SJCRH30 (cell line): ENCODE measurements around the gene MRGPRE. TPM values are rescaled to one million over a fixed set of nuclear protein-coding genes. Genes with fewer than 3 reads are reported as not detected.
A peak's percentile ranks its signal among the peaks of the same experiment; 100 is the strongest.

Experiments
- DNase-seq, 2 experiments: peaks; one replicate each; pipeline ENCODE4 v3.0.0-alpha.2; 2015 to 2020
- H3K27ac ChIP-seq: fragments of 250-450 bp; sonication (Bioruptor Pico); 2 replicates; pipeline ENCODE4 v1.5.1; 2020; ENCODE audit warnings: mild to moderate bottlenecking, moderate library complexity
- H3K27me3 ChIP-seq: fragments of 250-450 bp; sonication (Bioruptor Pico); 2 replicates; pipeline ENCODE4 v1.5.1; 2020; ENCODE audit warnings: mild to moderate bottlenecking, moderate library complexity
- H3K36me3 ChIP-seq: fragments of 250-450 bp; sonication (Bioruptor Pico); 2 replicates; pipeline ENCODE4 v1.5.1; 2020; ENCODE audit warnings: mild to moderate bottlenecking, moderate library complexity
- H3K4me1 ChIP-seq: fragments of 250-450 bp; sonication (Bioruptor Pico); 2 replicates; pipeline ENCODE4 v1.5.1; 2020; ENCODE audit warnings: mild to moderate bottlenecking, moderate library complexity
- H3K4me3 ChIP-seq: fragments of 250-450 bp; sonication (Bioruptor Pico); 2 replicates; pipeline ENCODE4 v1.5.1; 2020; ENCODE audit warnings: mild to moderate bottlenecking, moderate library complexity
- H3K9me3 ChIP-seq: fragments of 250-450 bp; sonication (Bioruptor Pico); replicated peaks from 2 replicates; pipeline ENCODE4 v1.5.1; 2020; ENCODE audit warnings: mild to moderate bottlenecking, moderate library complexity
- total RNA-seq: library from RNA; depleted of rRNA; stranded (reverse); fragments of >200 nt; shearing (Covaris generic); gene quantifications from 2 replicates; pipeline ENCODE4 v1.2.3, GENCODE V29; 2014

The MRGPRE gene
- total RNA-seq, 1 experiment from 2014 or later: not detected

GRCh38 chr11:3207526-3208189 lies 24.6 kb downstream of the MRGPRE start:
- Histone ChIP-seq H3K4me3 (no peak overlapping the region), H3K27ac (no peak overlapping the region), H3K27me3 (peaks cover 6% of the 10 kb centered on the region; the same call in 1 of the 2 replicates), H3K9me3 (no peaks in the 10 kb centered on the region), H3K4me1 (no peaks in the 10 kb centered on the region), H3K36me3 (no peaks in the 10 kb centered on the region)
- DNase-seq: no peak

GRCh38 chr11:3206922-3207204 lies 25.4 kb downstream of the MRGPRE start:
- H3K4me3 ChIP-seq: no peak overlapping the region
- no peak overlapping the region for H3K27ac ChIP-seq
- peaks cover 6% of the 10 kb centered on the region; the same call in 1 of the 2 replicates for H3K27me3 ChIP-seq
- H3K9me3 ChIP-seq: no peaks in the 10 kb centered on the region
- H3K36me3 ChIP-seq: no peaks in the 10 kb centered on the region
- DNase-seq: no peak
- H3K4me1 ChIP-seq: no peaks in the 10 kb centered on the region

GRCh38 chr11:3206156-3206921 lies 25.9 kb downstream of the MRGPRE start:
- Histone ChIP-seq H3K36me3 (no peaks in the 10 kb centered on the region), H3K27ac (no peak overlapping the region), H3K9me3 (no peaks in the 10 kb centered on the region), H3K4me1 (no peaks in the 10 kb centered on the region), H3K27me3 (peaks cover 6% of the 10 kb centered on the region; the same call in 1 of the 2 replicates), H3K4me3 (no peak overlapping the region)
- DNase-seq: no peak

- DNase-seq: no peak
- H3K4me3 ChIP-seq: no peak overlapping the region
- no peaks in the 10 kb centered on the region for H3K9me3 ChIP-seq
- no peaks in the 10 kb centered on the region for H3K36me3 ChIP-seq
- H3K27ac ChIP-seq: no peak overlapping the region
- peaks cover 6% of the 10 kb centered on the region; the same call in 1 of the 2 replicates for H3K27me3 ChIP-seq
- H3K4me1 ChIP-seq: no peaks in the 10 kb centered on the region
Observed at GRCh38 chr11:3205261-3206155, 26.7 kb downstream of the MRGPRE start.

DNA sequence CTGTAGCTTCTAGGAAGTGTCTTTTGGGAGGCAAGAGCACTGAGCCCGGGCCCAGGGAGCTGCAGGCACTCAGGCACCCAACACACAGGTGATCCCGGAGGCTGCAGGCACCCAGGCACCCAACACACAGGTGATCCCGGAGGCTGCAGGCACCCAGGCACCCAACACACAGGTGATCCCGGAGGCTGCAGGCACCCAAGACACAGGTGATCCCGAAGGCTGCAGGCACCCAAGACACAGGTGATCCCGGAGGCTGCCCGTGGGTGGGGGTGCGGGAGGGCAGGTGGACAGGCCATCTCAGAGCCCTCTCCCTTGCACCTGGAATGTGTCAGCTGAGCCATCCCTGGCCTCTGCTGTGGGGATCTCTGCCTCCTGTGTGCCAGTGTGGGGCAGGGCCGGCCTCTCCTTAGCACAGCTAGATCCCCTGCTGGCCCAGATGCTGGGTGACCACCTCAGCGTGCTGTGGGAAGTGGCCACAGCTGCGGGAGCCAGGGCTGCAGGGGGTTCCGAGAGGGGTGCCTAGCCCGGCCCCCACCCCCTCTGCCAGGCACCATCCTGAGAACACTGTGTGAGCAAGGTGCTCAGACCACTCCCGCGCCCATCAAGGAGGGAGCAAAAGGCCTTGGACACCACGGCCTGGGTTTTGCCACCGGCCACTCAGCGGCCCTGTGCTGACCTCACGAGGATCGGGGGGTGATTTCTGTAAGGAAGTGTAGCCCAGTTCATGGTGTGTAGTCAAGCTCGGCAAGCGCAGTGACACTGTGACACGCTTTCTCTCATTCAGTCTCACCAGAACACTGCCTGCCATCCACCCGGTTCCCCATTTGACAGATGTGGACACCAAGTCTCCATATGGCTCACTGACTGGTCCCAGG lies 27.8 kb downstream of the MRGPRE start:
- DNase-seq: no peak
- Histone ChIP-seq H3K27me3 (peaks cover 13% of the 10 kb centered on the region), H3K4me3 (no peak overlapping the region), H3K4me1 (no peaks in the 10 kb centered on the region), H3K9me3 (no peaks in the 10 kb centered on the region), H3K36me3 (no peaks in the 10 kb centered on the region), H3K27ac (no peak overlapping the region)

- H3K36me3 ChIP-seq: no peaks in the 10 kb centered on the region
- H3K27ac ChIP-seq: no peak overlapping the region
- H3K4me3 ChIP-seq: no peak overlapping the region
- no peaks in the 10 kb centered on the region for H3K9me3 ChIP-seq
- DNase-seq: no peak
- no peaks in the 10 kb centered on the region for H3K4me1 ChIP-seq
- H3K27me3 ChIP-seq: peaks cover 13% of the 10 kb centered on the region
Observed at GRCh38 chr11:3203221-3204043, 28.8 kb downstream of the MRGPRE start.

DNA sequence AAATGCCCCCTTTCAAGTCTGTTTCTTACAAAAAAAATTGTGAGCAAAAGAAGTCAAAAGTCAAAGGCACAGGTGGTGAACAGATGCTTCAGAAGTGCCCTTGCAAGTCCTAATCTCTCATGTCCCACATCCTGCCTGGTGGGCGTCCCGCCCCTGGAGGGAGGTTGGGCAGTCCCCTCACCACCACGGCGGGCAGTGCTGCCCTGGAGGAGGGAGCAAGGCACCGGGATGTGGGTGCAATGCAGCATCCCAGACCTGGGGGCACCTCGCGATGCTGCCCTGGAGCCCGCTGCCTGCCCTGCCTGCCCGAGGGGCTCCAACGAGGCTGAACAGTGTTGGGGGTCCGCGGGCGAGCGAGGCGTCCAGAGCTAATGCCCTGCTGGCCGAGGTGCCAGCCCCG lies 29.5 kb downstream of the MRGPRE start:
- Histone ChIP-seq H3K27me3 (peaks cover 13% of the 10 kb centered on the region), H3K27ac (no peak overlapping the region), H3K4me1 (no peaks in the 10 kb centered on the region), H3K36me3 (no peaks in the 10 kb centered on the region), H3K4me3 (no peak overlapping the region), H3K9me3 (no peaks in the 10 kb centered on the region)
- peak in 1 of 2 experiments; percentile 28 for DNase-seq

DNA sequence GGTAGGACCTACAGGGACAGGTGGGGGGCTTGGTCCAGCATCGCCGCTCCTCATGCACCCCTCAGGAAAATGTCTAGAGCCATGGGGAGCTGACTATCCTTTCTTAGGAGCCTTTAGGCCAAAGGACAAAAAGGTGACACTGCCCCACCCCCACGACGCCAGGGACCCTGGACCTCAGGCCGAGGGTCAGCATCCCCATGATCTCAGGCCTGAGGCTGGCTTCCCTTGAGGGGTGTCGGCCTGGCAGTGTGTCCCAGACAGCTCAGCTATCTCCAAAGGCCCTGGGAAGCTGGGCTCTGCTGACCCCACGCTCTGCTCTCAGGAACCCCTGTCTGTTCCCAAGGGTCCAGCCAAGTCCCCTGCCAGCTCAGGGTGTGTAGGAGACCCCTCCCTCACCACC lies 29.9 kb downstream of the MRGPRE start:
- DNase-seq: no peak
- Histone ChIP-seq H3K36me3 (no peaks in the 10 kb centered on the region), H3K9me3 (no peaks in the 10 kb centered on the region), H3K4me1 (no peaks in the 10 kb centered on the region), H3K27me3 (peaks cover 13% of the 10 kb centered on the region), H3K4me3 (no peak overlapping the region), H3K27ac (no peak overlapping the region)

GRCh38 chr11:3201677-3202181 lies 30.5 kb downstream of the MRGPRE start:
- Histone ChIP-seq H3K4me1 (no peaks in the 10 kb centered on the region), H3K9me3 (no peaks in the 10 kb centered on the region), H3K27me3 (peaks cover 18% of the 10 kb centered on the region), H3K36me3 (no peaks in the 10 kb centered on the region), H3K4me3 (no peak overlapping the region), H3K27ac (no peak overlapping the region)
- DNase-seq: no peak

DNA sequence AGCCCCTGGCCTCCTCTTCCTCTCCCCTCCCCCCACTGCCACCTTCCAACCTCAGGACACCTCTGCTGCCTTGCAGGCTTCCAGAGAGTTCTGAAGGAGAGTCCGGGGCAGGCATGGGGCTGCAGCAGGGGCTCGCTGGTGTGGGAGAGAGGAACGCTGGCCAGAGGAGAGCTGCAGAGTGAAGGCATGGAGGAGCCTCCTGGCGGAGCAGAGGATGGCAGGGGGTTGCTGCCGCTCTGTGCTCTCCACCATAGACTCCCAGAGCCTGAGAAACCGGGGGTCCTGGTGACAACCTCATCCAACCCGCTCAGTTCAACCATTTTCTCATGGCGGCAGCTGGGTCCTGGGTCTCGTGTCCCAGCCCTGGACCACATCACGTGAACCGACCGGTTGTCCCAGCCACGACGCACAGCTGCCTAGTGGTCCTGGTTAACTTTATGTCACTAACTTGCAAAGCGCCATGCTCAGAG lies 31.1 kb downstream of the MRGPRE start:
- H3K4me3 ChIP-seq: no peak overlapping the region
- no peak overlapping the region for H3K27ac ChIP-seq
- H3K9me3 ChIP-seq: no peaks in the 10 kb centered on the region
- DNase-seq: no peak
- H3K27me3 ChIP-seq: peaks cover 24% of the 10 kb centered on the region
- no peaks in the 10 kb centered on the region for H3K36me3 ChIP-seq
- H3K4me1 ChIP-seq: no peaks in the 10 kb centered on the region

DNA sequence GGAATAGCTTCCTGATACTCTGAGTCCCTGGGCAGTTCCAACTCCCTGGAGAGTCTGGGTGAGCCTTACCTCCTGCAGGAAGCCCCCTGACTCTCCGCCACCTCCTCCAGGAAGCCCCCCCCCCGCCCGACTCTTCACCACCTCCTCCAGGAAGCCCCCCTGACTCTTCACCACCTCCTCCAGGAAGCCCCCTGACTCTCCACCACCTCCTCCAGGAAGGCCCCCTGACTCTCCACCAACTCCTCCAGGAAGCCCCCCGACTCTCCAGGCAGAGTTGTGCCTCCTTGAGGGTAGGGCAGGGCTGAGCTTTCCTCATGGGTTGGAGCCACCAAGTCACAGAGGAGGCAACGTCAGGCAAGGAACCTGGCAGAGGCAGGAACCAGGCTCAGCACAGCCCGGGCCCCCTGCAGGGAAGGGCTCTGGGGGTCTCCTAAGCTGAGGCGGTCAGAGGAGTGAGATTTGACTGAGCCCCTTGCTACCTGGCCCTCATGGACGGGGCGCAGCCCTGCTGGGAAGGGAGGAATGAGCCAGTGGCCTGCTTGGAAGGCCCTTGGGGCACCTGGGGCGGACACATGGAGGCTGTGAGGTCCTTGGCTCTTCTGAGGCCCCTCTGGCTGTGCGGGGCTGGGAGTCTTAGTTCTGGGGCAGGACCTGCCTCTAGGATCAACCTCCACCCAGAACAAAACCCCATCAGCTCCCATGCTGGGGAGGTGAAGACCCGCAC lies 31.7 kb downstream of the MRGPRE start:
- H3K9me3 ChIP-seq: no peaks in the 10 kb centered on the region
- no peaks in the 10 kb centered on the region for H3K4me1 ChIP-seq
- no peak overlapping the region for H3K27ac ChIP-seq
- no peaks in the 10 kb centered on the region for H3K36me3 ChIP-seq
- H3K27me3 ChIP-seq: peaks cover 26% of the 10 kb centered on the region
- H3K4me3 ChIP-seq: no peak overlapping the region
- no peak for DNase-seq

- no peaks in the 10 kb centered on the region for H3K9me3 ChIP-seq
- no peaks in the 10 kb centered on the region for H3K36me3 ChIP-seq
- no peak overlapping the region for H3K27ac ChIP-seq
- no peak for DNase-seq
- peaks cover 26% of the 10 kb centered on the region for H3K27me3 ChIP-seq
- H3K4me1 ChIP-seq: no peaks in the 10 kb centered on the region
- H3K4me3 ChIP-seq: no peak overlapping the region
Observed at GRCh38 chr11:3199537-3200295, 32.5 kb downstream of the MRGPRE start.
